ENCODE results near the gene SEMA4F.

Gene SEMA4F

GRCh38 chr2:74670263-74670662 is 16.2 kb downstream of the SEMA4F start:
- no peak for DNase-seq

DNA sequence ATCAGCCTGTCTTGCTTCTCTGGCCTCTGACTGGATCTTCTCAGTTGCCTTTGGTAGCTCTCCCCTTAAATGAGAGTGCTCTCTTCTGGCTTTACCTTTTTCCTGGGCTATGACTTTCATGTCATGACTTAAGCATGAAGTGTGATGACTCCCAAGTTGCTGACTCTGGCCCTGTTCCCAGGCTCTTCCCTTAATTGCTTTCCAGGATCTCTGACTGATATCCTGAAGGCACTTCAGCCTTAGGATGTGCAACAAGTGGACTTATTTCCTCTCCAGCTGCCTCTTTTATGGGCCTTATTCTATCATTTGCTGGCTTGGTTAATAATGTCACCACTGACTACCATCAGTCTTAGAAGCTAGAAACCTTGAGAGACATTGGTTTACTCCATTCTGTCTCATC is 17.4 kb downstream of the SEMA4F start:
- DNase-seq: no peak

DNA sequence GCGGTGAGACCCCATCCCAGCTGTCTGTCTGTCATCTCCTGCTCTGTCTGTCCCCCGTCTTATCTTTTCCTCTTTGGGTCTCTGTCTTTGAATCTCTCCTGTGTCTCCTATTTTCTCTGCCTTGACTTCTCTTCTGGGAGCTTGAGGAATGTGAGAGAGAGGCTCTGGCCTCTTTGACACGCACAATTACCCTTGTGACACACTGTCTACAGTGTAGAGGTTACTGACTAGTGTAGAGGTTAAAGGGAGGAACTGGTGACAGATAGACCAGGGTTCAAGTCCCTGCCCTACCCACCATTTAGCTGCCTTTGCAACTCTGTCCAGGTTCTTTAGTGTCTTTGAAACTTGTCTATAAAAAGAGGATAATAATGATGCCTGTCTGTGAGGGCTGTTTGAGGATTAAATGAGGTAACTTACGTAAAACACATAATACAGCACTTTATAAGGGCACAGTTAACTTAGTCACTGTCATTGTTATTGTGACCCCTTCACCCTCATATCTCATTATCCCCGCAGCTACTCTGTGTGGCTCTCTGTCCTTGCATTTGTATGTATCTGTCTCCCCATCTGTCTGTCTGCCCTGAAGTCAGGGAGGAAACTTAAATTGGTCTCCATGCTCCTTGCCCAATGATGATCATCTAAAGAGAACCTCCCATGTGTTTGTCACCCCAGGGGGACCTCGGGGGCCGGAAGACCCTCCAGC is 19.9 kb downstream of the SEMA4F start:
- no peak for DNase-seq

DNA sequence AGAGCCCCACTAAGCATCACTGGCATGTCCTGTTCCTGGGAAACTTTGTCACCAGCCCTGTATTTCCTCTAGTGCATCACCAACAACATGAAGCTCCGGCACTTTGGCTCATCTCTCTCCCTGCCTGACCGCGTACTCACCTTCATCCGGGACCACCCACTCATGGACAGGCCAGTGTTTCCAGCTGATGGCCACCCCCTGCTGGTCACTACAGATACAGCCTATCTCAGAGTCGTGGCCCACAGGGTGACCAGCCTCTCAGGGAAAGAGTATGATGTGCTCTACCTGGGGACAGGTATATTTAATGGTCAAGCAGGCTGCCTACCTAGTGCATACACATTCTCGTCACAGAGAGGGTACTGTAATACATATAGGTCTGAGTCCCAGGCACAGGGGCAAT is 21.0 kb downstream of the SEMA4F start:
- DNase-seq: no peak

GRCh38 chr2:74676331-74676730 is 22.3 kb downstream of the SEMA4F start:
- no peak for DNase-seq

GRCh38 chr2:74679615-74680014 is 25.6 kb downstream of the SEMA4F start:
- no peak for DNase-seq

DNA sequence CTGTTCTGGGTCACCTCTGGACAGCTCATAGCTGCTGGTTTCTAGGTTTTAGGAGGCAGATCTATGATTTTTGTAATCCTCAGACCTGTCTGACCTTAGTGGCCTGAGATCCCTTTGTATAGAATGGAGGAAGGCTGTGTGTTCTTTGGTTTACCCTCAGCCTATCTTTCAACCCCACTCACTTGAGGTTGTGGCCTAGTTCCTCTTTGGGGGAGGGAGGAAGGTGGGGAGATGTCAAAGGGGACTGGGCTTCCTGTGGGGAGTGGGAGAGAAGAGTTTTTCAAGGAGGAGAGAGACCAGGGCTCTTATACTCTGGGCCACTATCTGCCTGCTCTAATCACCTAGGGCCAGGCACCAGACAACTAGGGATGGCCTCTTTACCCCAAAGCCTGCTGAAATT is 28.5 kb downstream of the SEMA4F start:
- DNase-seq: no peak

DNA sequence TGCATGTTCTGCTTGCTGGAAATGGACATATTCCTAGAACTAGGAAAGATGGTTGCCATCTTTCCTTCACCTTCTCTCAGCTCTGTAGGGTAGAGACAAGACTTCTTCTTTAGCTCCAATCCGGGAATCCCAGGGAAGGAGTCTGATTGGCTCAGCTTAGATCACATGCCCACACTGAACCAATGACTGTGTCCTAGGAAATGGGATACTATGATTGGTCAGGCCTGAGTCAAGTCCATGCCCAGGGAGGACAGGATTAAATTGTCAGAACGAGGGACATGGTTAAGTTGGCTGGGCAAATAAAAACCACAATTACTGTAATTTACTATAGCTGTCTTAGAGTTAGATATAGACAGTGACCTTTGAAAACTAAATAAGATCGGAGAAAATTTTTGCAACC is 31.4 kb downstream of the SEMA4F start:
- no peak for DNase-seq

DNA sequence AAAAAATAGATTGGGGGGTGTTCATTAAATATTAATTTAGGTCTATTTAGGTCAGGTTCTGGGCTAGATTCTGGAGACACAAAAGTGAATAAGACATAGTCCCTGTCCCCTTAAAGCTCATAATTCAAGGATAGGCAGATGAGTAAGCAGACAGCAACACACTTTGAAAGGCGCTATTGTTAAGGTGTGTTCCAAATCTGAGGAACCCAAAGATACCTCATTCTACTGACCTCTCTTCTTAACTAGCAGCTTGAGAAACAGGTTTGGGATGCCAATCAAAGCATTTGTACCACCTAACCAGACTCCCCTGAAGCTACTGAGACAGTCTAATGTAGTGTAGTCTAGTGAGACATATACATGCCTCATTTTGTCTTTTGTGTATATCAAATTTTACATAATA is 34.8 kb downstream of the SEMA4F start:
- no peak for DNase-seq

GRCh38 chr2:74689671-74690070 is 35.6 kb downstream of the SEMA4F start:
- DNase-seq: no peak

GRCh38 chr2:74690571-74690970 is 36.5 kb downstream of the SEMA4F start:
- DNase-seq: peak in 1 of 2 donors; percentile 15

DNA sequence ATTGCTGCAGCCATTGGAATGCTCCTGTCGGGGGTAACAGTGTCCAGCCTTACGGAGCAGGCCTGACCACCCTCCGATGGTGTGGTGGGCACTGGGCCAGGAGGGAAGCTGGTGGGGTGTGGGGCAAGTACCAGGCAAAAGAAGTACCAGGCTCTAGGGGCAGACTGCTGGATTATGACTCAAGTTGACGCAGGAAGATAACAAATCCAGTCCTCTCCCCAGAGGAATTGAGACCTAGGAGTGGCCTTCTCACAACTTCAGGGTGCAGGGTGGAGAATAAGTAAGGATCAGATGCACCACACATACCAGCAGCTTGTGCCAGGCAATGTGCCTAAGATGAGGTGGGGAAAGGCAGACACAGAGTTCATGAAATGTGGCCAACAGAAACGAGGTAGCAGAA is 37.9 kb downstream of the SEMA4F start:
- DNase-seq: no peak

GRCh38 chr2:74693213-74693612 is 39.2 kb downstream of the SEMA4F start:
- no peak for DNase-seq

- no peak for DNase-seq
Measured at GRCh38 chr2:74693668-74694067, 39.6 kb downstream of the SEMA4F start.

- no peak for DNase-seq
Measured at GRCh38 chr2:74694281-74694680, 40.2 kb downstream of the SEMA4F start.

GRCh38 chr2:74695663-74696062 is 41.6 kb downstream of the SEMA4F start:
- no peak for DNase-seq

- DNase-seq: no peak
Measured at GRCh38 chr2:74696829-74697228, 42.8 kb downstream of the SEMA4F start.

DNA sequence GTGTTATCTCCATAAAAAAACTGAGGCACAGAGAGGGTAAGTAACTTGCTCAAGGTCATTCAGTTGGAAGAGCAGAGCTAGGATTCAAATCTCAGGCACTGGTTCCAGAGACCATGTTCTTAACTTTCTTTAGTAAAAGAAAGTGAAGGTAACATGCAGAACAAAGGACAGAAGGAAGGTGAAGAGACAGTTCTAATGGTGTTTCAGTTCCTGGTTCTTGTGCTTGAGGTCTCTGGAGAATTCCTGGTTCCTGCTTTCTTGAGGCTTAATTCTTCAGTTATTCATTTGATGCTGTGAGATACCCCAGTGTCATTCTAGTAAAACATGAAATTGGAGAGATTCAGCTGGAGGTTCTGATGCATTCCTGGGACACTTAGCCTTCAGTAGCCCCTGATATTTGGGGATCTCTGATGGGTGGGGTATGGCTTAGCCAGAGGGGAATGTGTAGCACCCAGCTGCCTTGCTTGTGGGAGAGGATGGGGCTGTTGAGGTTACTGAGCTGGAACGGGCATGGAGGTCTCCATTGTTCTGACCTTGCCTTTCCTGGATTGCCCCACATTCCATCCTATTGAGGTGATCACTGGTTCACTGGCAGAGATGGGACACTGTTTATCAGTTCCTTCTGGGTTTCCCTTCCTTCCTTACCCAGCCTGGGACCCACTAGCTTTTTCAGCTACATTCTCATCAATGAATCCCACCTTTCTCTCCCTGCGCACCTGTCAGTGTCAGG is 46.8 kb downstream of the SEMA4F start:
- DNase-seq: no peak

DNA sequence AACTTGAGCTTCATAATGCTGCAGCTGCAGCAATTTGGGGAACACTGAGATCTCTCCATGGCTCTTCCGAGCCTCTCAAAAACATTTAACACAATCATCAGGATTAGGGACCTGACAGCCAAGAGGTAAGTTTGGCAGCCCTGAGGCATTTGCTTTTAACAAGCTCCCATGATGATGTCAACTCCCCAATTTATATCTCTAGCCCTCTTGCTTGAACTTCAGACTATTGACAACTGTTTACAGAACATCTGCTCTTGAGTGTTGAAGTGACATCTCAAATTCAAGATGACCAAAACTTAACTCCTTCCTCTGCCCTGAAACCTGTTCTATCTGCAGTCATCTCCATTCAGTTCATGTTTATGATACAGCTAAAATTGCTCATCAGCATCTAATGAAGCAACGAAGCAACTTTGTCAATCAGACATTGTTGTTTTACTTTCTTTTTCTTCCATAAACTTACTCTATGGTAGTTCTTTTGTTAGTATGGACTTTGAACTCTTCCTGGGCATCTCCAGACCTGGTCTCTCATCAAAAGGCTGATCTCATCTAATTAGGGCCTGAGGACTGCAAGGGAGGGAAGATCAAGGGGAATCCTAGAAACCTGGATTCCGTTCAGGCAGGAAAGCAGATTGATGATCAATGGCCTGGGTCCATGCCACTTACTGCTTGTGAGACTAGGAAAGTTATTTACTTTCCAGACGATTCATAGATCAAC is 48.1 kb downstream of the SEMA4F start:
- no peak for DNase-seq

GRCh38 chr2:74703373-74703772 is 49.3 kb downstream of the SEMA4F start:
- no peak for DNase-seq

- no peak for DNase-seq
Measured at GRCh38 chr2:74704216-74704615, 50.2 kb downstream of the SEMA4F start.

- no peak for DNase-seq
Measured at GRCh38 chr2:74706741-74707140, 52.7 kb downstream of the SEMA4F start.

GRCh38 chr2:74707837-74708236 is 53.8 kb downstream of the SEMA4F start:
- DNase-seq: no peak

DNA sequence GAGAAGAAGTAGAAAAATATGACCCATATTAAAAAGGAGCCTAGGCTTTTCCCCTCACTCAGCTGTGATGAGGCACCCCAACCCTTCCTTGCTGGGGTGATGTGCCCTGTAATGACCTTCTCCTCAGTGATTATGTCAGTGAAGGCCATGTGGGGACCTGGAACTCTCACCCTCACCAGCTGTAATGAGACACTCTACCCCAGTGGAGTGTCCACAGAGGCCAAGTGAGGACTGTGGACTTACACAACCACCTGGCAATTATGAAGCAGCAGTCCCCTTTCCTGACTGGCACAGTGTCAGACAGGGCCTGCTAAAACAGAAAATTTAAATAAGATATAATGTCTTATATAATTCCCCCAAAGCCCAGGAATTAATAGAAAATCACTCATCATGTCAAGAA is 54.2 kb downstream of the SEMA4F start:
- DNase-seq: no peak

Measured in activated CD4-positive, alpha-beta T cell treated with anti-CD3 and anti-CD28 coated beads for 4 hours (primary cell).